Neural crest cell (in vitro differentiated cells): ENCODE measurements around the gene L3MBTL4. TPM values are rescaled to one million over a fixed set of nuclear protein-coding genes. Genes with fewer than 3 reads are reported as not detected.
A peak's percentile ranks its signal among the peaks of the same experiment; 100 is the strongest.

Source experiments
- DNase-seq: peaks from one replicate; pipeline ENCODE4 v3.0.0; 2021; ENCODE audit warnings: low read depth, mixed read lengths, low spot score
- H3K27ac Mint-ChIP-seq: one replicate; pipeline ENCODE4 v1.8.0; 2021; ENCODE audit warnings: mild to moderate bottlenecking, mixed read lengths; ENCODE audit not compliant: unreplicated experiment
- H3K27me3 Mint-ChIP-seq: 2 replicates; pipeline ENCODE4 v1.8.0; 2021; ENCODE audit warnings: low read depth, mild to moderate bottlenecking, mixed read lengths
- H3K36me3 Mint-ChIP-seq: 2 replicates; pipeline ENCODE4 v1.8.0; 2021; ENCODE audit warnings: low read depth, mild to moderate bottlenecking, mixed read lengths
- H3K4me1 Mint-ChIP-seq: 2 replicates; pipeline ENCODE4 v1.8.0; 2021; ENCODE audit warnings: mixed read lengths
- H3K4me3 Mint-ChIP-seq: one replicate; pipeline ENCODE4 v1.8.0; 2021; ENCODE audit warnings: mild to moderate bottlenecking, mixed read lengths
- H3K9me3 Mint-ChIP-seq: 2 replicates; pipeline ENCODE4 v1.8.0; 2021; ENCODE audit warnings: mixed read lengths
- total RNA-seq: library from RNA; stranded (reverse); gene quantifications from 2 replicates; pipeline ENCODE4 v1.2.1, GENCODE V29; 2021
- TF ChIP-seq, protein P1 (sequence below): fragments of 200-600 bp; sonication (generic); conservative IDR thresholded peaks from 2 replicates; pipeline ENCODE4 v1.5.0; 2021; ENCODE audit warnings: antibody characterized with exemption, mild to moderate bottlenecking

Gene L3MBTL4
- total RNA-seq, 1 donor from 2014 or later, result 0.65 TPM

DNA sequence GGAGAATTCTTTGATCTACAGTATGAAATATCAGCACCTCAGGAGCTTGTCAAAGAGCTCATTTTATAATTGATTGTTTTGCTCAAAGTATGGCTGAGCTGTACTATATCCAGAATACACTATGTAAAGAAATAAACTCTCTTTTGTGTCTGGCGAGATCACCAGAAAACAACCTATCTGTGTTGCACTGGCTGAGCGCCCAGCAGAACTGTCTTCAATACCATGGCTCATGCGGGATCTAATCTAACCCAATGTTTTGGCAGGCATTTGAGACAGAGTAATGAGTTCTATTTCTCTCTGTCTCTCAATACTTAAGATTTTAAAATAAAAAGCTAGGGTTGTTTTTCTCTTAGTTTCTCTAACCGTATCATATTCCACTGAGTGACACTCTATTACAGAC lies 192.4 kb downstream of the L3MBTL4 start:
- TF ChIP-seq, protein P1, sequence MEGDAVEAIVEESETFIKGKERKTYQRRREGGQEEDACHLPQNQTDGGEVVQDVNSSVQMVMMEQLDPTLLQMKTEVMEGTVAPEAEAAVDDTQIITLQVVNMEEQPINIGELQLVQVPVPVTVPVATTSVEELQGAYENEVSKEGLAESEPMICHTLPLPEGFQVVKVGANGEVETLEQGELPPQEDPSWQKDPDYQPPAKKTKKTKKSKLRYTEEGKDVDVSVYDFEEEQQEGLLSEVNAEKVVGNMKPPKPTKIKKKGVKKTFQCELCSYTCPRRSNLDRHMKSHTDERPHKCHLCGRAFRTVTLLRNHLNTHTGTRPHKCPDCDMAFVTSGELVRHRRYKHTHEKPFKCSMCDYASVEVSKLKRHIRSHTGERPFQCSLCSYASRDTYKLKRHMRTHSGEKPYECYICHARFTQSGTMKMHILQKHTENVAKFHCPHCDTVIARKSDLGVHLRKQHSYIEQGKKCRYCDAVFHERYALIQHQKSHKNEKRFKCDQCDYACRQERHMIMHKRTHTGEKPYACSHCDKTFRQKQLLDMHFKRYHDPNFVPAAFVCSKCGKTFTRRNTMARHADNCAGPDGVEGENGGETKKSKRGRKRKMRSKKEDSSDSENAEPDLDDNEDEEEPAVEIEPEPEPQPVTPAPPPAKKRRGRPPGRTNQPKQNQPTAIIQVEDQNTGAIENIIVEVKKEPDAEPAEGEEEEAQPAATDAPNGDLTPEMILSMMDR, result no peak
- Mint-ChIP-seq H3K4me3 (no peak overlapping the region), H3K27me3 (no peaks in the 10 kb centered on the region), H3K36me3 (peaks cover 6% of the 10 kb centered on the region), H3K9me3 (peaks cover 5% of the 10 kb centered on the region), H3K4me1 (peaks cover 4% of the 10 kb centered on the region), H3K27ac (no peak overlapping the region)
- no peak for DNase-seq

GRCh38 chr18:6221602-6222014 lies 193.1 kb downstream of the L3MBTL4 start:
- Mint-ChIP-seq H3K9me3 (peaks cover 5% of the 10 kb centered on the region), H3K4me1 (peaks cover 4% of the 10 kb centered on the region), H3K27ac (no peak overlapping the region), H3K4me3 (no peak overlapping the region), H3K36me3 (peaks cover 6% of the 10 kb centered on the region), H3K27me3 (no peaks in the 10 kb centered on the region)
- DNase-seq, result no peak
- TF ChIP-seq, protein P1, result no peak

DNA sequence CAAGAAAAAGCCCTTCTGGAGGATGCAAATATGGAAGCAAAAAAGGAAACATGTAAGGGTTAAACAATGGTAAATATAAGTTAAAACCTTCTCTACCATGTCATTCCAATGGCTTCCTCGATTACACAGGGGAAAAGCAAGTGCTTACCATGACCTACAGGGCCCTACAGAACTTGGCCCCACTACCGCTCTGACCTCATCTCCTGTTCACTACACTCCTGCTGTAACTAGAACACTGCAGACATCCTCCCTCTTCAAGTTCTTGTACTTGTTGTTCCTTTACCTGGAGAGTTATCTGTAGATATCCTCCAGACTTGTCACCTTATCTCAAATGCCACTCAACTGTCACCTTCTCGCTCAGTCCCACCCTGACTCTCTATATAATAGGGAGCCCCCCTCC lies 194.6 kb downstream of the L3MBTL4 start:
- no peak overlapping the region for H3K27ac Mint-ChIP-seq
- H3K36me3 Mint-ChIP-seq, result peaks cover 5% of the 10 kb centered on the region
- DNase-seq, result no peak
- peaks cover 4% of the 10 kb centered on the region for H3K4me1 Mint-ChIP-seq
- TF ChIP-seq, protein P1, result no peak
- H3K9me3 Mint-ChIP-seq, result peaks cover 5% of the 10 kb centered on the region
- no peak overlapping the region for H3K4me3 Mint-ChIP-seq
- no peaks in the 10 kb centered on the region for H3K27me3 Mint-ChIP-seq

DNA sequence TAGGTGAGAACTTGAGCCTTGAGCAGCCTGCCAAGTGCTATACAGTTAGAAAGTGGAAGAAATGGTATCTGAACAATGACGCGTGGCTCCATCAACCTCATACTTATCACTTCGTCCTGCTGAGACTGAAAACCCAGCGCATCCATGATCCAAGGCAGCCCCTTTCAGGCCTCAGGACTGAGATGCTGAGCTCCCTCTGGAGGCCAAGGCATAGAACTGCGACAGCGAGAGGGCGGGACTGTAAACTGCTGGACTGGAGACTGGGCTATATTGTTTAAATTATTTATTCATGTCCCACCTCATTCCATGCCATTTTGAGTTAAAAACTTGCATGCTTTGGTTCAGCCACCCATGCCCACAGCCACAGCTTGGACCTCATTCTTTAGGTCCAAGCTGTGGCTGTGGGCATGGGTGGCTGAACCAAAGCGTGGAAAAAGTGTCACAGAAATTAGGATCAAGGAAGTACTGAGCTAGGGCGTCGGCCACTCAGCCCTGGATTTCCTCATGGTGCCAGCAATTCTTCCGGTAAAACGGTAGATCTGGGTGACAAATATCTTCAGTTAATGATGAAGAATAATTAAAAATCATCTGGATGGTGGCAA lies 195.5 kb downstream of the L3MBTL4 start:
- Mint-ChIP-seq H3K27me3 (no peaks in the 10 kb centered on the region), H3K36me3 (no peaks in the 10 kb centered on the region), H3K27ac (peak overlapping the region; percentile 35), H3K9me3 (peaks cover 2% of the 10 kb centered on the region), H3K4me3 (no peak overlapping the region), H3K4me1 (peaks cover 4% of the 10 kb centered on the region)
- TF ChIP-seq, protein P1, result peak; percentile 79
- DNase-seq, result peak; percentile 71

- no peak overlapping the region for H3K27ac Mint-ChIP-seq
- TF ChIP-seq, protein P1, result no peak
- H3K36me3 Mint-ChIP-seq, result no peaks in the 10 kb centered on the region
- H3K9me3 Mint-ChIP-seq, result no peaks in the 10 kb centered on the region
- no peaks in the 10 kb centered on the region for H3K27me3 Mint-ChIP-seq
- no peak for DNase-seq
- H3K4me3 Mint-ChIP-seq, result no peak overlapping the region
- peaks cover 4% of the 10 kb centered on the region for H3K4me1 Mint-ChIP-seq
Observed at GRCh38 chr18:6215888-6216287, 198.8 kb downstream of the L3MBTL4 start.
